Stimulated activated CD8-positive, alpha-beta memory T cell treated with anti-CD3 and anti-CD28 coated beads, Interleukin-7, amount 100 ng/mL, for 24 hours (primary cell): ENCODE measurements around the gene EYA3.

ENCODE experiments used
- DNase-seq: peaks from one replicate; pipeline ENCODE4 v3.0.0-alpha.2; 2020; ENCODE audit warnings: low read depth

Gene EYA3

GRCh38 chr1:27938488-27938887 is 149.9 kb downstream of the EYA3 start:
- no peak for DNase-seq

- no peak for DNase-seq
Measured at GRCh38 chr1:27937524-27937836, 150.9 kb downstream of the EYA3 start.

- no peak for DNase-seq
Measured at GRCh38 chr1:27936370-27936769, 152.0 kb downstream of the EYA3 start.

GRCh38 chr1:27935721-27936120 is 152.7 kb downstream of the EYA3 start:
- no peak for DNase-seq

GRCh38 chr1:27934818-27935549 is 153.4 kb downstream of the EYA3 start, which contains the start of gene SMPDL3B:
TSS of gene SMPDL3B (plus strand) at chr1:27935000. CDS start at chr1:27935184, 184 bp downstream.
- DNase-seq = no peak

GRCh38 chr1:27931759-27932158 is 156.7 kb downstream of the EYA3 start:
- DNase-seq = no peak

- DNase-seq = no peak
Measured at GRCh38 chr1:27931184-27931583, 157.2 kb downstream of the EYA3 start.

- no peak for DNase-seq
Measured at GRCh38 chr1:27928216-27928954, 160.0 kb downstream of the EYA3 start.

- DNase-seq = no peak
Measured at GRCh38 chr1:27922272-27922671, 166.1 kb downstream of the EYA3 start.
